Activated CD4-positive, CD25-positive, alpha-beta regulatory T cell treated with anti-CD3 and anti-CD28 coated beads, Interleukin-2, amount 50 U/mL, for 72 hours (primary cell): Measurements from ENCODE around the gene DDN.

Source experiments
- DNase-seq: peaks from one replicate; pipeline ENCODE4 v3.0.0; 2021

DDN gene

DNA sequence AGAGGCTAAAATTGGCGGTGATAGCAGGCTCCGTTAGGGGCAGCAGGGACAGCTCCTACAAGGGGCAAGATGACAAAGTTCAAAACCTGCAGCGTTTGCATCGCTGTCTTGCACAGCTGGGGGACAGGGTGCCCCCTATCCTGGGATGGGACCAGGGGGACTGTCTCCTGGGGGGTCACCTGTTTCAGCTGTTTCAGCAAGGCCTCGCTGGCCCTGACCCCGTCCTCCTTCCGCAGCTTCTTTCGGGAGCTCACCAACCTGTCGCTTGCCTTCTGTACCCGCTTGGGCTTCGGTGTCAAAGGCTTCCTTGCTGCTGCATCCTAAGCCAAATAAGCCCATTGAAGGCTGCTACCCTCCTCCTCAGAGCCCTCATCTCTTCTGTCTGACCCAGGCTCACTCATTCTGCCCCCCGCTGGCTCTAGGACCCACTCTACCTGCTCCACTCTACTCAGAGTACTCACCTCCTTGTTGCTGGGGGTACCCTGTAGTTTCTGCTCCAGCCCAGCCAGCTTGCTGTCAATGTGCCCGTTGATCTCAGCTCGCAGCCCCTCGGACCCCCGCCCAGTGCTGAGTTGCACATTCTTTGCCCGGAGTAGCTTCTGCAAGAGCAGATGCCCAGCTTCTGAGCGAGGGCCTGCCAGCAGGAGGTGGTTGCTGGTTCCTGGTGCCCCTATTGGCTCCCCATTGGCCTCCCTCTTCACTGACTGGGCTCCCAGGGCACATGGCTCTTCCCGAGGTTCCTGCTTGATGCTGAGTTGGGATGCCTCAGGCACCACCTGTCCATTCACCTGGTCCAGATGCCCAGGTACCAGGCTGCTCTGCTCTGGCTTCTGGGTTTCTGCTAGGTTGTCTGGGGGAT lies 31.8 kb upstream of the DDN start:
- DNase-seq = no peak

DNA sequence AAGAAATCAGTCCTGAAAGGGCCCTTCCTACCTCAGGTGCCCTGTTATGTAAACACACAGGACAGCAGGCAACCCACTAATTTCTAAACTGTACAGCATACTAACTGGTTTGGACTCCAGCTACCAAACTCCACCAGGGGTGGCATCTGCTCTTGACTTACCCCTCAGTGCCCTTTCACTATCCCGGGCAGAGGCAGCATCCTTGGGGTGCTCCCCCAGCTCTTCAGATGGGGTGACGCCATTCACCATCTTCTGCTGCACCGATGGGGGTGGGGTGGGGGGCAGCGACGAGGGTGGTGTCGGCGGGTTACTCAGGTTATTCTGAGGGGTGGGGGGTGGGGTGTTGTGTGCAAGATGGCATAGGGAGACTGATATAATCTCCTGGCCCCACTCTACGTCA lies 30.9 kb upstream of the DDN start:
- DNase-seq = no peak

DNA sequence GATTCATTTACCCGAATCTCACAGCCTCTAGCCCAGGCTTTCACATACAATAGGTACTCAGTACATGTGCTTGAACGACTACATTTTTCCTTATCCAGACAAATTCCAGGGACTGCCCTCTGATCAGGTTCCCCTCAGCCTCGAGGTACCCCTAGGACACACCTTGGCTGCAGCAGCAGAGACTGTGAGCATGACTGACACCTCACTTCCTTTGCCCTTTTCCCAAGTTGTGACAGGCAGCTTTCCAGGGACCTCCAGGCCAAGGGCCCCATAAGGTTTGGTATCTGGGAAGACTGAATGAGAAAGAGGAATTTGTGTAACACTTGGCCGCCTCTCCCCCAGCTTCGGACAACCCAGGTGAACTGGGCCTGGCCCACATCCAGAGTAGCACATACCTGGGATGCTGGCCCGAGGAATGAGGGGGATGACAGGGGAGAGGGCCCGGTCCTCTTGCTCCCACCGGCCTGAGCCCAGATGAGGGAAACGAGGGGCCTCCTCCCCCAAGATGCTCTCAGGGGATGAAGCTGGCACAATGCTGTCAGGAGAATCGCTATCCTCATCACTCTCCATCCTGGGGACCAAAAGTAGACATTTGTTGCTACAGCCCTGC lies 29.6 kb upstream of the DDN start:
- DNase-seq = no peak

DNA sequence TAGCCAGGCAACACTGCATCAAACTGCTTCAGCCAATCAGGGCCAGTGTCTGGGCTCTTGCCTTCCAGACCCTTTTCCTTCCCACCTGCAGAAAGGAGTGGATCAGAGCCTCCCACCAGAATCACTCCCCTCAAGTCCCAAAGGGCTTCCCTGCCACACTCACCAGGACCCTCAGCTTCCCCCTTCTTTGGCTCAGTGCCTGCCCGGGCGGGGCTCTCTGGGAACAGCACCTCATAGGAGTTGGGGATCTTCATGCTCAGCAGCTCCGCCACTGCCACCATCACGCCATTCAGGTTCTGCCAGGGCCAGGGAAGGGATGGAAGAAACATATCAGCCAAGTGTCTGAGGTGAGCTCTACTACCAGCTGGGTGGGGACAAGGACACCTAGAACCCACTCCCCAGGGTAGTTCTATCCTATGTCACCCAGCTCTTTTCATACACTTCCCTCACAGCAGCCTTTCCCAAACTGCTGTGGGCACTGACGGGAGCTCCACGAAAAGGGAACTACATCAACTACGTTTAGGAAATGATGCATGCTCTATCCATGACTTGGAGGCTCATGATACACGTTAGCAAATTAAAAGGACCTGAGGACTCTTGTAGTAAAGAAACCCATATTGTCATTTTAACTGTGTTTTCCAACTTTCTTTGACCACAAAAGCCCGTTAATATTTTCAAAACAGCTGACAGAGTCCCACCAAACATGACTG lies 28.8 kb upstream of the DDN start:
- no peak for DNase-seq

DNA sequence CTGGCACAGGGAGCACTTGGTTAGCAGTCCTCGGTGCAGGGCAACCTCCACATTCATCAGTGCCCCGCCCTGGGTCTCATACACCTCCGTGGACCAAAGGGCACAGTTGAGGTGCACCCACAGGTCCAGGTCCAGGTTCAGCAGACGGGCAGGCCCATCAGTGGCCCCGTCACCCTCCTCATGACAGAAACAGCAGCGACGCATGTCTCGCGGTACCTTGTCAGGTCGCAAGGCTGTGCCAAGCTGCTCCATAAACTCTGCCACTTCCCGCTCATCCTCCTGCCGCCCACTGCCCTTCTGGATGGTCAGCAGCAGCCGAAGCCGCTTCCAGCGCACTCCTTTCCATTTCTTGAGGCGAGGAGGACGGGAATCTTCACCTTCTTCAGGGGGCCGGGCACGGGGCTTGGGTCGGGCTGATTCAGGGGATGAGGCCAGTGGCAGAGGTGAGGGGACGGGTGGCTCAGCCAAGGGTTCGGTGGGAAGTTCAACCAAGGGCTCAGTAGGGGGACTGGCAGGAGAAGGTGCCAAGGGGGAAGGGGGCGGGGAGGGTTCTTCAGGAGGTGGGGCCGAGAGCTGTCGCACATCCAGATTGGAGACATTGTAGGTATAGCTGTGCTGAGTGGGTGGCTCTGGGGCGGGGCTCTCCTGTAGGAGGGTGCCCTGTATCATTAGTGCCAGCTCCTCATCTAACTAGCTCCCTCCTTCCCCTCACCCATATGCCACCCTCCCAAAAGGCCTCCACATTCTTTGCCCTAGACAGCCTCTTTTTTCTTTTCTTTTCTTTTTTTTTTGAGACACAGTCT lies 27.7 kb upstream of the DDN start:
- DNase-seq = no peak

DNA sequence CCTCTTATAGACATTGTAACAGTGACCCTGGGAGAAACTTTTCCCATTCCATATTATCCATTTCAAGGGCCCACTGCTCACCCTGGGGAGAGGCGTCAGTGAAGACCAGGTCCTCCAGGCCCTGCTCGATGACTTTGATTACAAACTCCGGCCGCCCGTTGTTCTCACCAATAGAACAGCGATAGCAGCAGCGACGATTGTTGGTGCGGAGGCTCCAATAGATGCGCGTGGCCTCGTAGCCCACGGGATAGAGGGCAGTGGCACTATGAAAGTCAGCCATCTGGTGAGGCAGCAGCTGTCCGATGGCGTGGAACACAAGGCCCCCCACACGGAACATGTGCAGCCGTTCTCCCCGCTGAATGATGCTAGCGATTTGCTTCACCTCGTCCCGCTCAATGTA lies 26.9 kb upstream of the DDN start:
- DNase-seq = no peak

DNA sequence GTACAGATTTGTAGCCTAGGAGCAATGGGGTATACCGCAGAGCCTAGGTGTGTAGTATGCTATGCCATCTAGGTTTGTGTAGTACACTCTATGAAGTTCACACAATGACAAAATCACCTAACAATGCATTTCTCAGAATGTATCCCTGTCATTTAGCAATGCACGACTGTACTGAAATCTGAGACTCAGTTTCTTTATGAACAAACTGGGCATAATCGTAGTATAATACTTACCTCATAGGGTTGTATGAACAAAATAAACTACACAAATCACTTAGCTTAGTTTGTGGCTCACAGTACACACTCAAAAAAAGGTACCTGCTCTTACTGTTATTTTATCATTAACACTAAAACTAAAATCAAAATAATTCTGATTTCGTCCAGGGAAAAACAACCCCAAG lies 26.3 kb upstream of the DDN start:
- no peak for DNase-seq

DNA sequence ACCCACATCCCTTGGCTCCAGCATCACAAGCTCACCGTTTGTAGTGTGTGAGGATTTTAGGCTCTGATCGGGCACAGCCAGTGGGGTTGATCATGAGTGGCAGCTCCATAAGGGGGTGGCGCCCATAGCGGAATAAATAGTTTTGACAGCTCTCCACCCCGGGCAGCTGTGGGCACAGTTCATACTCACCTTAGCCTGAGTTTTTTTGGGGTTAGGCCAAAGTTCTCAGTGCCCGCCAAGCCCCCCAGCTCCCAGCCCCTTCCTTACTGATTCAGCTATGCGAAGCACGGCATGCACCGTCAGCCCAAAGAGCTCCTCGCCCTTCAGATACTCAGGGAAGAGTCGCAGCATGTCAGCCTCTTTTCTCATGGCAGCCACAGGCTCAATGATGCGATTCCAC lies 25.4 kb upstream of the DDN start:
- DNase-seq = no peak

DNA sequence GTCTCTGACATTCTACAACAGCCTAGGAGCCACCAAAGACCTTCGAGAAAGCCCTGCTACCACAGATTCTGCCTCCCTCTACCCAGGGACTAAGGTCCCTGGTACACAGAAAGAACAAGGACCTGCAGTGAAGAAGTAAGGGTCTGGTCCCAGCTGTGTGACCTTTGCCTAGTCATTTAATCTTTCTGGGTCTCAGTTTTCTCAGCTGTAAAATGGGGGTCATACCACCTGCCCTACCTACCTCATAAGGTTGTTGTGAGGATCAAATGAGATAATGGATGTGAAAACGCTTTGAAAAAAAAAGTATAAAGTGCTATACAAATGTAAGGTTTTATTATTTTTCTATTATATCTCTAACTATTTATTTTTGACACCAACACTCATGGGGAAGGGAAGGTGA lies 24.6 kb upstream of the DDN start:
- DNase-seq = no peak

DNA sequence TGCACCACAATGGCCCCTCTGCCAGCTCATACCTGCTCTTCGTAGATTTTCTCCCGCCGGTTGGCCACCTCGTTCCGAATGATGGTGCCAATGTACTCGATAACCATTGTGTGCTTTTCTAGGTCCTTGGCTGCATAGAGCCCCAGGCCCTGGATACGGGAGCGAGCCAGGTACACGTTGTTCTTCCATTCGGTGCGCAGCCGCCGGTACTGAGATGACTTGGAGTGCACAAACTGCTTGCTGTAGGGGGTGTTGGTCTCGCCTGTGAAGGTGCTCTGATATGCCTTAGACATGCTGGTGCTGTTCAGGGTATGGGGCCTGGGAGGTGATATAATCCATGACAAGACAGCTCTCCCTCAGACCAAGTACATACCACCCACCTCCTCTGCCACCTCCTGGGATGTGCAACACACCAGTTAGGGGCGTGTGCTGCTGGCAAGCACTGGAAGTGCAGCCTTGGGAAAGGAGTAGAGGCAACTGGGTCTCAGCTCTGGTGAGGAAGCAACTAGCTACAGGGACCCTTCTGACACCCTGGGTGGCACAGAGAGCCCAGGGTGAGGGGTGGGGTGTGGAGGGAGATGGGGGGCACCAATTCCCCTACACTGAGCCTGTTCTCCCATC lies 23.5 kb upstream of the DDN start:
- no peak for DNase-seq

DNA sequence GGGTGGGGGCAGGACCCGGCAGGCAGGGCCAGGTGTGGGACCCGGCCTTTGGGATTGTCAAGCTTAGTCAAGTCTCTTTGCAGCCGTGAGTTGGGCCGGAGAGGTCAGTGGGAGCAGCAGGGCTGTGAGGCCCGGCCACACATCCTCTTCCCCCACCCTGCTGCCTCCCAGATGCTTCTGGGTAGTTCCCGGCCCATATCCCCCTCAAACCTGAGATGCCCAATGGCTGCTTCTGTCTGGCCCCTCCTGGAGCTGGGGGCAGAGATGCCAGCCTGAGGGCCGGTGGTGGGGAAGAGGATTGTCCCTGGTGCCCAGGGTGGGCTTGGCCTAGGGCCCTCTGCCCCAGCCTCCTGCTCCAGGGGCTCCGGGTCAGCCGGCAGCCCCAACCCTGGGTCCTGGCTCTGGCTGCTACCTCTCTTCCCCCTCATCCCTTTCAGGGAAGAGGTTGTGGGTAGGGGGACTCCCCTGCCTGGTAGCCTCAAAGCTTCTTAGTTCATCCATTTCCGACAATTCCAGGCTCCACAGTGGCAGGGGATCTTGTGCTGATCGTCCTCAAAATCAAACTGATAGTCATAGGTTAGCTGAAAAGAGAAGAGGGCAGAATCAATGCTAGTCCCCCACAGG lies 22.2 kb upstream of the DDN start:
- no peak for DNase-seq

DNA sequence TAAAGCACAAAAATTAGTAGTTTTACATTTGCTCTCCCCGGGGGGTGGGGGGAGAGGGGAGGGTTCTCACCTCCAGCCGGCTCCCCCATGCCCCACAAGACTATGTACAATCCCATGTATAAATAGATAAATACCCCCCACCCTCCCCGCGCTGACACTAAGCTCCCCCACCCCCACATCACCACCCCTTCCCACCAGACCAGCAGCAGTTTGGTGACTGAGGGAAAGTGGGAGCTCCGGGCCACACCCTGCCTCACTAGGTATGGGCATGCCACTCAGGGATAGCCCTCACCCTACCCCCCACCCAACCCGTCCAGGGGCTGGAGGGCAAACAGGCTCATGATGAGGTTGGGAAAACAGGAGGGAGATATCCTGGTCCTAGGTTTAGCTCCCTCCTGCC lies 21.3 kb upstream of the DDN start:
- no peak for DNase-seq

DNA sequence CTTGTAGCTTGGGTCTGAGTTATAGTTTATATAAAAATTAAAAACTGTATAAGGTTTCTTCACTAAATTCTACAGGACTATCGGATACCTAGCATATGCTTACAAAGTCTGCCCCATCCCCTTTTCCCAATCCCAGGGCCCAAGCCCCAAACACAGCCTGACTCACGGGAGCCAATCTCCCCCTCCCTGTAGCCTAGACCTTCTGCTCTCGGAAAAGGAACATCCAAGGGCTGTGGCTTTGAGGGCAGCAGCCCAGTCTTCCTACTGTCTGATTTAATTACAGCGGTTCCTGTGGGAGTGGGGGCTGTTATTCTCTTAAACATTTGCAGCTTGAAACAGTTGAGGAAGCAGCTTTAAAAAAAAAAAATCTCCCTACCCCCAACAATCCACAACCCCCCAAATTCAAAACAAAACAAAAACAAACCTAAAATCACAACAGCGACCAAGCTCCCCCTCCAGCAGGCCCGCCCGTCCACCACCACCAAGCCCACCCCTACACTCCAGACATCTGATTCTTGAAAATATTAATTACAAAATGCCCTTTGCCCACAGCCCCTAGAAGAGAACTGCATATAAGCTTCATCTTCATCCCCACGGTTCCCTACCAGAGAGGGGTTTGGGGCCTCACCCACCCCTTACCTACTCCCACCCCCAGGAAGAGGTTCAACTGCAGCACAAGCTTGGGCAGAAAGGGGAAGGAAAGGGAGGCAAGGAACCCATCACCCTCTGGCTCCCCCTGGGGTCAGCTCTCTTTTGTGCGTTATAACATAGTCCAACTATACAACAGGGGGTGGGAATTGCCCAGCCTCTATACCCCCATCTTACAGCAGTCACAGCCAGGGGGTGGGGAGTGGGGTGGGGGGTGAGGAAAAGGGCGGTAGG lies 20.5 kb upstream of the DDN start:
- no peak for DNase-seq

DNA sequence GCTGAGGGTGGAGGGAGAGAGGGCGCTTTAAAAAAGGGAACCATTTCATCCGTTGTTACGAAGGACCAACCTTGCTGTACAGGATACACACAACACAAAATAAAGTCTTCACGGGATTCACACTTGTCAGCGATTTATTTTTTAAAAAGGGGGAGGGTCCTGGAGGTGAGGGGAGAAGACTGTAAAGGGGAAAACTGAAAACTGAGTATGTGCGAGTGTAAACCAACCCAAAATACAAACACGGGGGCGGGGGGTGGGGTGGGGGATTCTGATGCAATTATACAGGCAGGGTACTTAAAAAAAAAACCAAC lies 19.9 kb upstream of the DDN start:
- no peak for DNase-seq

DNA sequence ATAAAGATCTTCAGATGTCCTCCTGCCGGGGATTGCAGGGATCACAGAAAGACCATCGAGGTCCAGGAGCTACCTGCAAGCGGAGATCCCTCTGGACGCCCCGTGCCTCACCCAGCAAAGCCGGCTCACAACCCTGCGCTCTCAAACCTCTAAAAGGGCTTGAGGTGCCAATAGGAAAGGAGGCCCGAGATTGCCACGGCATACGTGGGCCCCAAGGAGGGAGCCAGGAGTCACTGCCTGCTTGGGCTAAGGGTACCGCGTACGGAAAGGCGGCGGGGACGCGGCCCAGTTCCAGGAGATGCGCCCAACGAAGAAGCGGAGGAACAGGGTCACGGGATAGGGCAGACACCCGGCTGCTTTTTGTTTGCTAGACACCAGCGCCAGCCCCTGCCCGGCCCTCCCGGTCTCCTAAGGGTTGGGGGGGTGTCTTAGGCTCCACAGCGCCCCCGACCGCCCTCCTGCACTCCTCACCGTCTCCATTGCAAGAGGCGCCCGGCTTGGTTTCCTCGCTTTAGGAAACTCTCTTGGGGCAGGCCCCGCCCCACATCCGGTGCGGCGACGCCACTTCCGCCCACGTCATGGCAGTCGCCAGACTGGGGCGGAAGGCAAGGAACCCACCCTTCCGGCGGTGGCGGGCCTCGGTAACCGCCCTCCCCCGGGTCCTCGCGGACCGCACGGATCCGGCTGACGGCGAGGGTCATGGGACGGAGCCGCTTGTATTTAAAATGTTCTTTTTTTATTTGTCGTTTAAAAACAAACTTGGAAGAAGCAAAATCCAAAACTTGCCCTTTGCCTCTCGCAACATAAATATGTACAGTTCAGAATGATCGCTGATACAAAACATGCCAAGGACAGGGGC lies 19.3 kb upstream of the DDN start, which contains the start of gene PRKAG1:
Gene PRKAG1 (minus strand): TSS at position 516 of the 859 bp plus-strand sequence. CDS start 36 bp downstream, at position 480.
- peak; percentile 94 for DNase-seq

DNA sequence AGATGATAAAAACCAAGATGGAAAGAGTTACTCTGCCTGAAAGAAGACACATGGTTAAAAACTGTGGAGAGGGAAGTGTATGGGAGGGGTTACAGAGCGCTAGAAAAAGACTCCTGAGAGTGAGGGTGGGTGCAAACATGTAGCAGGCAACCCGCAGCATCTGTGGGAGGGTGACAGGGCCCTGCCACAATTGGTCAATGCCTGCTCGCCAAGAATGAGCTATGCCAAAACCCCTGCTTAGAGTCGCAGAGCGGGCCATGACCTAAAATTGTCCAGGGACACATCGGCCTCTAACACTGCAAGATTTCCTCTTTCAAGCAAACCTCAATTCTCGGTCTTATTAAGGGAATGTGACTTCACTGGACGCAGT lies 18.7 kb upstream of the DDN start:
- DNase-seq = no peak

DNA sequence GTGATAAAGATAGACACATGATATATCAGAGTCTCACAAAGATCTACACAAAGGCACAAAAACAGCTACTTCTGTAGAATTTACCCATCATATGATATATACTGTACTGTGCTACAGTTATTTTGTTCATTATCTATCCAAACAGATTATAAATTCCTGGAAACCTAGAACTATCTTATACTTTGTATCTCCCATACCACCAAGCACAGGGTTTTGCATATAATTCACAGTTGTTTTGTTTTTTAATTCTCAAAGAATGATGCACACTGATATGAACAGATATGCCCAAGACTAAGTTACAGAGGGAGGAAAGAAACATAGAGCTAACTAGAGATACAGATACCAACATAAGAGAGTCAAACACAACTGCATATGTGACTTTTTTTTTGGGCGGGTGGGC lies 16.0 kb upstream of the DDN start:
- no peak for DNase-seq

DNA sequence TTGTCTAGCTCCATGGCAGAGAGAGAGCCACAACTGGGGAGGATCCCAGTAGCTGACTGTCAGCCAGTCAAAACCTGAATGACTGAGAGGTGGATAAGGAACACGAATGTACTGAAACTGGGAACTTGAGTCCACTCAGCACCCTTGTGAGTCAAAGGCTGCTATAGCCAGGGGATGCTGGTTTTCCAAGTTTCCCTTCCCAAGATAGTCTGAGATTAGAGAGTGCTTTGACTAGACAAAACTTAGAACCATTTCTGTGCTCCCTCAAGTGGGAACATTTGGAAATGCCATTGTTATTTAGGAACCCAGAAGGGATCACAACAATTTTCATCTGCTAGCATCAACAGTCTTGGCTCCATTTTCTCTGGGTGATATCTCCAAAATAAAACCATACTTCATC lies 15.4 kb upstream of the DDN start:
- DNase-seq = no peak

DNA sequence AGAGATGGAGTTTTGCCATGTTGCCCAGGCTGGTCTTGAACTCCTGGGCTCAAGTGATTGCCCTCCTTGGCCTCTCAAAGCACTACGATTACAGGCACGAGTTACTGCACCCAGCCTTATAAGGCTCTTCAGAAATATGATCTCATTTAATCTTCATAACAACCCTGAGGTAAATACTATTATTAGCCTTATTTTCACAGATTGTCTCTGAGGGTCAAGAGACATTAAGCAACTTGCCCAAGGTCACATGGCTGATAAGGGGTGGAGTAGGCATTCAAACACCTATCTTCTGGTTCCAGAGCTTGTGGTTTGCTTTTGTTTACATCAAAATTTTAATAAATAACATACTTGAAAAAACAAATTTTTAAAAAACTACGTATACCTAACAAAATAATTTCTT lies 14.3 kb upstream of the DDN start:
- DNase-seq = no peak

DNA sequence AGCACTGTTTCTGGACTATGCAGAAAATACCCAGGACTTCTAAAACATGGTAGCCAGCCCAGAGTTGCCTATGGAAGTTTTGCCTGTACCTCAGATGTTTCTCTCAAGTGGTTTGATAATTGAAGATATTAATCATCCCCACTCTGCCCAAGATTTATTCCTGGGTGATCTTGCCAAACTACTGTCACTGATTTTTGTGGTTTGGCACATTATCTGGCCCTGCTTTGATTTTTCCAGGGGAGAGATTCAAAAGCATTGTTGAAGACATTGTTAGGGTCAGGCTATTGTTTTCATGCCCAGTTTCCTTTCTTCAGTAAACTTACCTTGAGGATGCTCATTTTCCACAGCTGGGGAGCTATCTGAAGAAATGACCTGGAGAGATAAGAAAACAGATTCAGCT lies 13.6 kb upstream of the DDN start:
- no peak for DNase-seq
